Dedifferentiated amniotic fluid mesenchymal stem cell (primary cell): Measurements from ENCODE around the gene PNPO.
"Not testable (repeated sequence)": the region's sequence is repeated elsewhere in the genome, so short reads cannot be mapped to it uniquely, and the experiment has no call there.

Experiments used
- DNase-seq: peaks from one replicate; pipeline ENCODE4 v3.0.0-alpha.2; 2016; ENCODE audit errors: extremely low spot score

PNPO gene

DNA sequence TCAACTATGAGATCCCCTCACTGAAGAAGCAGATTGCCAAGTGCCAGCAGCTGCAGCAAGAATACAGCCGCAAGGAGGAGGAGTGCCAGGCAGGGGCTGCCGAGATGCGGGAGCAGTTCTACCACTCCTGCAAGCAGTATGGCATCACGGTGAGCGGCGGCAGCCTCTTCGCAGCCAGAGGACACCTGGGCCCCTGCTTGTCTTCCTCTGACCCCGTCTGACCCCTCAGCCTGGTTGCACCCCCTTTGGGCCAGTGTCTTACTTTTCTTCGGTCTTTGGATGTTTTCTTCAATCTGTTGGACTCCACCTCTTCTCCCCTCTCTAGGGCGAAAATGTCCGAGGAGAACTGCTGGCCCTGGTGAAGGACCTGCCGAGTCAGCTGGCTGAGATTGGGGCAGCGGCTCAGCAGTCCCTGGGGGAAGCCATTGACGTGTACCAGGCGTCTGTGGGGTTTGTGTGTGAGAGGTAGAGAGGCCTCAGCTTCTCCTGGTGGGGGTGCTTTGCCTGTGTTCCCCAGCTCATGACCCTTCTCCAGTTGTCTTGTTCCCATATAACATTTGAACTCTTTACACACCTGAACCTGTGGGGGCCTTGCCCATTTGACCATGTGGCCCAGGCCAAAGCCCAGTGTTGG lies 33.9 kb downstream of the PNPO start:
- DNase-seq = no peak

- DNase-seq = no peak
These were observed 34.4 kb downstream of the PNPO start for GRCh38 chr17:47975823-47976205.

GRCh38 chr17:47978324-47978723 lies 37.0 kb downstream of the PNPO start:
- DNase-seq = peak; percentile 57

GRCh38 chr17:47980541-47980940 lies 39.2 kb downstream of the PNPO start:
- no peak for DNase-seq

DNA sequence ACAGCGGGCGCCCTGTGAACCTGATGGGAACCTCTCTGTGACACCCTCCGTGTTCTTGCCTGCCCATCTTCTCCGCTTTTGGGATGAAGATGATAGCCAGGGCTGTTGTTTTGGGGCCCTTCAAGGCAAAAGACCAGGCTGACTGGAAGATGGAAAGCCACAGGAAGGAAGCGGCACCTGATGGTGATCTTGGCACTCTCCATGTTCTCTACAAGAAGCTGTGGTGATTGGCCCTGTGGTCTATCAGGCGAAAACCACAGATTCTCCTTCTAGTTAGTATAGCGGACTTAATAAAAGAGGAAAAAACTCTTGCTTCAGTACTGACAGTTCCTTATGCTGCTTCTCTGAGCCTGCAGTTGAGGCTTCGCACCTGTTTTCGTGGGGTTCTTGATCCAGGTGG lies 40.1 kb downstream of the PNPO start:
- no peak for DNase-seq

DNA sequence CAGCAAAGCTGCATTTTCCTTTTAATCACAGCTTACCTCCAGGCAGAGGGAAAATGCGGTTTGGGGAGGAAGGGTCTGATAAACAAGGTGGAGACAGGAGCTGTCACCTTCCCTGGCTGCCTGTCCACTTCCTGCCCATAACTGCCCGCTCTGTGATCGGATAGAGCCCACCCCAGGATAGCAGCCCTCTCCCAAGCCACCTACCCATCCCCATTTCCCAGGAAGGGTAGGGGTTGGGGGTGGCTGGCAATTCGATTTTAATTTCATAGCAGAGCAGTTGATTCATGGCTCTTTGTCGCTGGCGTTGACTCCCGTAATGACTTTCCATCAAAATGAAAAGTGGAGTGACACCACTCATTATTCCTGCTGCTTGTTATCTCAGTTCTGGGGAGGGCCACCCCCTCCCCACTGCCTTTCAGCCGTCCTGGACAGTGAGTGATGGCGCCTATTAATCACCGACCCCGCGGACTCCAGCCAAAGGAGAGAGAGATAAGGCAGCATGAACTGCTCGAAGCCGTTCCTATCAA lies 40.8 kb downstream of the PNPO start:
- no peak for DNase-seq

DNA sequence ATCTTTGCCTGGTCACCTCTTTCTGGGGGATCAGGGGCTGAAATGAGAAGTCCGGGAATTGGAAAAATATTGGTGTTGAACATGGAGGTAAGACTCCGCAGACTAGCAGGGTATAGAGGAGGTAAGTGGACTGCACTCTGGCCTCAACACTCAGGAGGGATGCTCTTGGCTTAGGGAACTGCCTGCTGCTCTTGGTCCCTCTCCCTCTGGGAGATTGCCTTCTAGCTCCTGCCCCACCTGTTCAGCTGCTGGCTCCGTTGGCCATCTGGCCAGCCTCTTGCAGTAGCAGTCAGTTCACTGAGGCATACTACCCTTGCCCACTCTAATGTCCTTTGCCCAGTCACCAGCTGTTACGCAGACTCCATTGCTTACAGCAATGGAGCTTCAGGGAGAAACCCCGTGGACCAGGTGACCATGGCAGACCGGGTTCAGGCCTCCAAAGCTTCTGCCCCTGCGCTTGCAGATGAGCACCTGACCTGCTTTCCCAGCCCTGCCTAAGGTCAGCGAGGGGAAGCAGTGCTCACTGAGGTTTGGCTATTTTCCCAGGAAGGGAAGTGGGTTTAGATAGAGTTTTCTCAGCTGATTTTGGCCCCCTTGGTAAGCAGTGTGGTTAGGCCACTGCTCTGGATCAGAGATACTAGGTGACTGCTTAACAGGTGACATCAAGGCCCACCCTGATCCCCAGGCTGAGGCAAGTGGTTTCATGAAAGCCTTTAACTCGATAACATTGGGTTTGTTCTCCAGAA lies 41.4 kb downstream of the PNPO start:
- no peak for DNase-seq

DNA sequence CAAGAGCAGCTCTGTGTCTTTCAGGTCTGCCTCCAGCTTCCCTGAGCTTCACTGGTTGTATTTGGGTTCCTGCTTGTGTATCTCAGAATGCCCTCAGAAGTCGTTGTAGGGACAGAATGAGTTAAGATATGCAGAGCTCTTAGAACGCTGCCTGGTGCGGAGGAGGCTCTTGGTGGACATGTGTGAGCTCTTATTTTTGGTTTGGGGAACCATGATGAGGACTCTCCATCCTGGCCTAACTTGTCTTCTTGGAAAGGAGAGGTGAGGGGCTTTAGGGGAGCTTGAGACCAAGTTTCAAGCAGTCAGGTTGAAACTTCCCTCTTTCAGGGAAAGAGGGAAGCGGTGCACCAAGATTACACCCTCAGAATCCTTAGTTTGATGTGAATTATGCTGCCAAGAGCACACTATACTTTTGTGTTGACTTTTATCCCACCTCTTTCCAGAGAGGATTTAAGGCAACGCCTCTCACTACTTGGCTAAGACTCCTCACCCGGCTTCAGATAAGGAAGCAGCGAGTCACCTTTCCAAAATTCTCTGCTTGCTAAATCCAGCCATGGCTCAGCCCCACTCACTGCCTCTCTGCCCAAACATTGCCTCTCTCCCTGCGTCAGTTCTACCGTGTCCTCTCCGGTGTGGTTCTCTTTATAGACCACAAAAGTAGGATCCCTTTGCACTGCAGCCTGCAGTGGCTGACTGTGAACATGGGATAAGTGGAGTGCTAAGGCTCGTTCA lies 42.3 kb downstream of the PNPO start:
- DNase-seq = no peak

DNA sequence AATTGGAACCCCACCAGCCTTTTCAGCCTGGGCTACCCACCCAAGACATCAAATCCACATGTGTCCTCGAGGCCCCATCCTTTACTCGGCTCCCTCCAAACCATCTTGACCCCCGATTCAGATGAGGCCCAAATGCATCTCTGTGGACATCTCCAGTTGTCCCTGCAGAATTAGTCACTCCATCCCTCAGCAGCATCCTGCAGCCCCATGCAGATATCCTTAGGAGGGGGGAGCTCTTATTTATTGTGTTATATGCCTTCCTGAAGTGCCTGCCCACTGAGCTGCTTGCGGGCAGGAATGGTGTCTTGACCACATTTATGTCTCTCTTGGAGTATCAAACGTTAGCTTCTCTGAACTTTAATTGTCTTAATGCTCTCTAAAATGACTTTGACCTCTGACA lies 45.1 kb downstream of the PNPO start:
- DNase-seq = no peak

DNA sequence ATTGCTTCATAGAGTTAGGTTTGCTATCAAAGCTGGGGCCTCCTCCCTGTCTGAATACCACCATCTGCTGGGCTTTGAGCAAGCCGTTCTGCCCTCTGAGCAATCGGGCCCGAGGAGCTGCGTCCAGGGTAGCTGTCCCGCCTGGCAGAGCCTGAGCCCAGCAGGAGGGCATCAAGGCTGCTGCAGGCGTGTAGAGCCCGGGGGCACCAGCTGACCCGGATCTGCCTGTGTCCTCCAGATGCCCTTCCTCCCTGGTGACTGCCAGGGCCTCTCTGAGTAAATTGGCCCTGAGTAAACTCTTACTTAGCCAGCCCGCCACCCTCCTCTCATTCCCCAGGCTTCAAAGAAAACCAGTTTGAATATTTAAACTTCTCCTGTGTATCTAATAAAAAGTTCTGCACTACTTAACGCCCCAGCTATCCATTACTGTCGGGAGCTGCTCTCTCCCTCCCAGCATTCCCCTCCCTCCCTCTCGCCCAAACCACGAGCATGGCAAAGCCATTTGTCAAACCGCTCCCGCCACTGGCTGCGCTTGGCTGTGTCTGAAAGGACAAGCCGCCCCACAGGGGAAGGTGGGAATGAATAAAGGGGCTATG lies 46.0 kb downstream of the PNPO start:
- no peak for DNase-seq

DNA sequence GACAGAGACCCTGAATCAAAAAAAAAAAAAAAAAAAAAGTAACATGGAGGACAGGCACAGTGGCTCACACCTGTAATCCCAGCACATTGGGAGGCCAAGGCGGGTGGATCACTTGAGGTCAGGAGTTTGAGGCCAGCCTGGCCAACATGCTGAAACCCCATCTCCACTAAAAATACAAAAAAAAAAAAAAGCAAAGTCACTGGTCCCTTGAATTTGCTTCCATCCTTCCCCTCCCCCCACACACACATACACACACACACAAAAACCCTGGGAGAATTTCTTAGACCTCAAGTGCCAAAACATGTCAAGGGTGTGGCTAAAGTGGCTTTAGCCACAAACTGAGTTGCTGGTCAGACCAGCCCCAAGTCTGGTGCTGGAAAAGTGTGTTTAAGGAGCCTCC lies 47.1 kb downstream of the PNPO start:
- not testable (repeated sequence) for DNase-seq

GRCh38 chr17:47989159-47989558 lies 47.8 kb downstream of the PNPO start:
- DNase-seq = no peak

DNA sequence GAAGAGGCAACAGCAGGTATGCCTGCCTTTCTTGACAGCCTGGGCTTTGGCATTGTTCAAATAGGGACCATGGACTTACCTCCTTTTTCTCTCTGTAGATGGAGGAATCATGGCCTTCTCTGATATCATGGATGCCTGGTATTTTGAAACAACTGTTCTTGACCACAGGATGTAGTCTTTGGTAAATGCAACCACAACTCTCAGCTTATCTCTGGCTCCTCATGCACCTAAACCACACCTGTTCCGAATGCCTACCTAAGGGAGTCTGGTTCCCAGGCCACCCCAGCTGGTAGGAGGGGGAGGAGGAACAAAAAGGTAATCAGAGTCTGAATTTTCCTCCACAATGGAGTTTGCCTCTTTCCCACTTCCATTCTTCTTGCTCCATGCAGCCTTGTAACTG lies 48.3 kb downstream of the PNPO start:
- no peak for DNase-seq

- DNase-seq = no peak
These were observed 49.8 kb downstream of the PNPO start for GRCh38 chr17:47990962-47991731.

GRCh38 chr17:47992216-47992615 lies 50.8 kb downstream of the PNPO start:
- no peak for DNase-seq

- DNase-seq = no peak
These were observed 51.7 kb downstream of the PNPO start for GRCh38 chr17:47993031-47993564.

DNA sequence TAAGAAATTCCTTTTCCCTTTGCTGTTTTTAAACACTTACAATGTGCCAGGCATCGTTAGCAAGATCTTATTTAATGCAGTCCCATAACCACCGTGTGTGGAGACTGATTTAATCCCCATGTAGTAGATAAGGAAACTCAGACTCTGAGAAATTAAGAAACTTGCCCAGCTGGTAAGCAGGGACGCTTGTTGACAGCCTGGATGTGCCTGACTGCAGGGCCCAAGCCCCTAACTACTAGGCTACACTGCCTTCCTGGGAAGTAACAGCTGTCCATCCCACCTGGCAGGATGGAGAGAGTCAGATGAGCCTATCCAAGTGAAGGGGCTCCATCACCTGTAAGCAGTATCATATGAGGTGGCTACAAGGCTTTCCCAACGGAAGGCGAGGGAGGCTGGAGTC lies 52.6 kb downstream of the PNPO start:
- DNase-seq = no peak

DNA sequence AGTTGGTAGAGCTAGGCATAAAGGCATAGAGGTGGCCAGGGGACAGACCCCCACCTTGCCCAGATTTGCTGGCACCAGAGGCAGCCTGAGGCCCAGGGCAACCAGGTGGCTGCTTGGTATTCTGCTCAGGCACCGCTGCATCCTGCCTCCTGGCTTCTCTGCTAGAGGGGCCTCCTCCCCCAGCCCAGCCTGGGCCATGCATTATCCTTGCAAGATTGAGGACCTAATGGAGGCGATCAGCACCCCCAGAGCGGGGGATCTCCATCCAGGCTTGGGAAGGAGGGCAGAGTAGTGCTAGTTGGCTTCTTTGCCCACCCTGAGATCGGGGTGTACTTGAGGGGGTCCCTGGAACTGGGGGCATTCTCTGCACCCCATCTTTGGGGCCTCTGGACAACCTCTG lies 53.4 kb downstream of the PNPO start:
- DNase-seq = no peak

GRCh38 chr17:47995241-47995935 lies 54.0 kb downstream of the PNPO start:
- no peak for DNase-seq

DNA sequence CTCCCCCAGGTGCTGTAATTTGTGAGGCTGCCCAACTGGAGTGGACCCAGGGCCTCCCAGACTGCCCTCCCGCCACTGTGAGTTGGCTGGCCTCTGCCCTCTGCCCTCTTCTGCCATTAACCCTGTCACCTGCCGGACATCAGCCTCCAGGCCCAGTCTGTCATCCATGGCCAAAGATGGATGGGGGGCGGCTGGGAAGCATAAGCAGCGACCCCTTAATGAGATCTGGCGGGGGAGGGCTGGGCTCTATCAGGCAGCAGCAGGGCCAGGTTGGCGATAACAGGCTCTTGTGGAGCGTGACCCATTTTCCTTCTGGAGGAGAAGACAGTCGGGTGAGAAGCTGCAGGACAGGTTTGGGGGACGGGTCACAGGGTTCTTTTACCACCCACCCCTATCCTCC lies 54.8 kb downstream of the PNPO start:
- no peak for DNase-seq

- no peak for DNase-seq
These were observed 56.2 kb downstream of the PNPO start for GRCh38 chr17:47997586-47997985.
